HG02642 (cell line): ENCODE results near the gene PIMREG.

ENCODE experiments used
- ATAC-seq: cut with Tn5 transposase; IDR thresholded peaks from one replicate; pipeline ENCODE4 v1.9.1; 2021; ENCODE audit warnings: mild to moderate bottlenecking; ENCODE audit not compliant: unreplicated experiment, poor library complexity

Gene PIMREG

GRCh38 chr17:6496640-6497441 lies 52.6 kb downstream of the PIMREG start:
- ATAC-seq: no peak

- ATAC-seq: no peak
Measured at GRCh38 chr17:6497496-6498221, 53.4 kb downstream of the PIMREG start.

GRCh38 chr17:6498356-6498755 lies 54.1 kb downstream of the PIMREG start:
- ATAC-seq: no peak

GRCh38 chr17:6498901-6499540 lies 54.8 kb downstream of the PIMREG start:
- ATAC-seq: no peak
